NCI-H146 treated with DMSO at 0.1 percent for 48 hours (cell line): ENCODE measurements around the gene RBM20.

Experiments used
- DNase-seq: peaks from one replicate; lab custom pipeline; 2025; ENCODE audit not compliant: unreplicated experiment; lab: John Stamatoyannopoulos, UW

Gene RBM20

DNA sequence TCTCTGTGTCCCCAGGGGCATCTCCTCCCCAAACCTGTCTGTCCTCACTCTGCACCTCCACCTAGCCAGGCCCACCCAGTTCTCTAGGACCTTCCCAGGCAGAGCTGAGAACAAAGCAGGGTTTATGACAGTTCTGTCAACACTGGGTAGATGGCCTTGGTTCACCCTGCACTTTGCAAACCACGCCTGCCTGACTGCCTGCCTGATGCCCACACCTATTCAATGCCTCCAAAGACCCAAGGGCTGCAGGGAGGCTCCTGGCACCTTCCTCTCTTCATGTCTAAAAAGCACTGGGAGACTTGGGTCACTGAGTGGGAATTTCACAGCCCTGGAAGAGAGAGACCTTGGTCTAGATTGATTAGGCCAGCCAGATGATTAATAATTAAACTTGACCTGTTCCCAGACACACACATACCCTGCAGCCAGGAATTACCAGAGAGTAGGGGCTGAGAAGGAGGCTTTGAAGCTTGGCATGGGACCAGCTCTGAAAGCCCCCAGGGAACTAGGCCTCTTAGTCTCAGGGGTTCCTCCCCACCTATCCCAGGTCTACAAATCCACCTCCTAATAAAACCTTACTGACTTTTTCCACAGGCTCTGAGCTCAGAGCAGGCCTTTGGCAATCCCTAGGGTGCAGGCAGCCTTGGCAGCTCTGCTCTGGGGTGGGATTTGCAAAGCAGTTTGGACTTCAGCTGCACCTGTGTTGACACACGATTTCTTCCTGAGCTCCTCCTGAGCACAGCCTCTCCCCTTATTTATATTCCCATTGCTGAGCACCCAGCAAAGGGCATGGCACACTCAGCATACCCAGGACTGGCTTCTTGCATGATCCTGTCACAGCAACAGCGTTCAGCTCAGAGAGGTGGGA lies 201.9 kb downstream of the RBM20 start:
- DNase-seq: no peak

DNA sequence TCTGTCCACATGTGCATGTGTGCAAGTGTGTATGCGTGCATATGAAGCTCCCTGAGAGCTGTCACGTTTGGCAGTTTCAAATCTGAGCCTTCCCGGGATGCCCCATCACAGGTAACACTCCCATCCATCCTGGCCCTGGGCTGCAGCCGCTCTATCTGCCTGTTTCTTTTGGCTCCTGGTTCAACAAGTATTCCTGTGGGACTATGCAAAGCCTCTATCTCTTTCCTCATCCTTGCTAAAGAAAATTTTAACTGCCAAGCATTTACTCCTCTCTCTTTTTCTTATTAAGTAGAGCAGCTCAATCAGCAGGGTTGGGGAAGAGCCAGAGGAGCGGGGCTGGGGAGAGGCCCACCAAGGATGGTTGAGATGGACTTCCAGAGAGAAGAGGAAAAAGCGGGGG lies 203.2 kb downstream of the RBM20 start:
- DNase-seq: no peak

DNA sequence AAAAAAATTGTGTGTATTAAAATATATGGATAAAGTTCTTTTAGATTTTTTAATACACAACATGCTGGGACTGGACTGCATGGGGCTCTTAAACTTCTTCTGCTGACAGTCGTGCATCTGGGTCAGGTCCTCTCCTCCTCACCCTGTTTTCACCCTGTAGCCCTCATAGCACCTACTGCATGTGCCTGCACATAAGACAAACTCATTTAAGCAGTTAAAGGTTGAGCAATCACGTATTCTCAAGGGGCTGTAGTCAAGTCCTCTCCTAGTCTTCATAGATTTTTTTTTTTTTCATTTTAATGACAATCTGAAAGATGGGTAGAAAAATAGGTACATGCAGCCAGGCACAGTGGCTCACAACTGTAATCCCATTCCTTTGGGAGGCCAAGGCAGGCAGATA lies 204.0 kb downstream of the RBM20 start:
- DNase-seq: no peak

DNA sequence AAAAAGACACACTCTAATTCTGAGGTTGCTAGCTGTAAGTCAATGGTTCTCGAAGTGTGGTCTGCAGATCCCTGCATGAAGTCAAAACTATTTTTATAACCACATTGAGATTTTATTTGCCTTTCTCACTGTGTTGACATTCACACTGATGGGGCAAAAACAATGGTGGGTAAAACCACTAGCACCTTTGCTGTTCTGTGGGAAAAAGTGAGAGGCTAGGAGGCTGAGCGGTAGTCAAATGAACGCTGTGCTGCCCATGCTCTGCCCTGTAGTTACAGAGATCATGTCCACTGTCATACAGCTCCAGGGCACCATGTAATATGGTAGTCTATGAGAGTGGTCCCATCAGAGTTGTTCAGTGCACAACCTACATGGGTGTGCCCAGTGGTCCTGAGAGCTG lies 206.0 kb downstream of the RBM20 start:
- DNase-seq: no peak

DNA sequence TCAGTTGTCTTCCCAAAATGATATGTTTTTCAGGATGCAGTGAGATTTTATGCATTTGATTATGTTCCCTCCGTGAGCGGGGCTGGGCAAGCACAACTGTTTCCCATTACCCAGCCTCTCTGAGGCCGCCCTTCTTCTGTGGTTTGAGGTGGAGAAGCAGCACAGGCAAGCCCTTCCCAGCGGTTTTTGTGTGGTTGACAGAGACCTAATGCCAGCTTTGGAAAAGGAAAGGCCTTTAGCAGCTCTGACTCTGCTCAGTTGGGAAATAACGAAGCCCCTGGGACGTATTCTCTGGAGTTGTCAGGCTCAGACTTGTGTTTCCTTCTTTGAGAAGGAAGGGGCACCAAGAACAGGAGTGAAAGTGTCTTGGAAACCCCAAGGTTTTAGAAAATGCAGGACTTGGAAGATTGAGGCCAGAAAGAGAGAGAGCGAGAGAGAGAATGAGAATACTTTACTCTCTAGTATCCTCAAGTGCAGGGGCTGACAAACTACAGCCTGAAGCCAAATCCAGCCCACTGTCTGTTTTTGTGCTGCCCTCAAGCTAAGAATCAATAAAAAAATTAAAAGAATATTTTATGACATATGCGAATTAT lies 207.0 kb downstream of the RBM20 start:
- DNase-seq: no peak

DNA sequence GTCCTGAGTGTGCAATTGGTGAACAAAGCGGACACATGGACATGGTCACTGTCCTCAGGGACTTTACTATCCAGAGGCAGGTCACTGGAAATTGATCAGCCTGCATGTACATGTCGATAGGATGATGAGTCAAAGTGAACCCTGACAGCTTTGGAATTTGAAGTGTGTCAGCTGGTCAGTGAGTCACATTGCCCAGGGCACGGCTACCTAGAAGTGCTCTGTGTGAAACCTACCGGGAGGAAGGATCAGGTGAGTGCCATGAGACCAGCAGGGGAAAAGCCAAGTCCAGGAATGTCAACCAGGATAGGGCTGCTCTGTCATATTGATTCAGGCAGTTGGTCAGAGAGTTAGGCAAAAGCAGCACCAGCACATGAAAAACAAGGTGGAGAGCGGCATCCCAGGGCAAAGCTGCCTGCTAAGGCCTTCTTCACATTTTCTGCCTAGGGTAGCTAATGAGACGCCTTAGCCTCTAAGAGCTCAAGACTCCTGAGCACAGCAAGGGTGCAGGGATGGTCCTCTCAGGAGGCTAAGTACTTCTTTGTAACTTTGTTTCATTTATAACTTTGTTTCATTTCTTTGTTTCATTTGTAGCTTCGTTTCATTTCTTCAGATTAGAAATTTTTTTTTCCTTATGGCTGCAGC lies 208.2 kb downstream of the RBM20 start:
- no peak for DNase-seq

DNA sequence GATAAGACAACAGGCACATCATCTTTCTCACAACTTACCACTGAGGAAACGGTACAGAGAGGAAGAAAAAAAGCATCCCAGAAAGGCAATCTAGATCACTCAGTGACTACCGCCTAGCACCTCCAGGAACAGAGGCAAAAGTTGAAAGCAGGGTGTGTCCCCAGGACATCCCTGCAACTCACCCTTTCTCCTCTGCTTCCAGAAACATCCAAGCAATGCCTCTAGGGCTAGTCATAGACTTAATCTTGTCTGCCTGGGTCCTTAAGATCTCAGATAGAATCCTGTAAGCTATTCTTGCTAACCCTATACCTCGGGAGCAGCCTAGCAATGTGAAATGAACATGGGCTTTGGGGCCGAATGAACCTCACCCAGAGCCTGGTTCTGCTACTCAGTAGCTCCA lies 208.8 kb downstream of the RBM20 start:
- DNase-seq: no peak

DNA sequence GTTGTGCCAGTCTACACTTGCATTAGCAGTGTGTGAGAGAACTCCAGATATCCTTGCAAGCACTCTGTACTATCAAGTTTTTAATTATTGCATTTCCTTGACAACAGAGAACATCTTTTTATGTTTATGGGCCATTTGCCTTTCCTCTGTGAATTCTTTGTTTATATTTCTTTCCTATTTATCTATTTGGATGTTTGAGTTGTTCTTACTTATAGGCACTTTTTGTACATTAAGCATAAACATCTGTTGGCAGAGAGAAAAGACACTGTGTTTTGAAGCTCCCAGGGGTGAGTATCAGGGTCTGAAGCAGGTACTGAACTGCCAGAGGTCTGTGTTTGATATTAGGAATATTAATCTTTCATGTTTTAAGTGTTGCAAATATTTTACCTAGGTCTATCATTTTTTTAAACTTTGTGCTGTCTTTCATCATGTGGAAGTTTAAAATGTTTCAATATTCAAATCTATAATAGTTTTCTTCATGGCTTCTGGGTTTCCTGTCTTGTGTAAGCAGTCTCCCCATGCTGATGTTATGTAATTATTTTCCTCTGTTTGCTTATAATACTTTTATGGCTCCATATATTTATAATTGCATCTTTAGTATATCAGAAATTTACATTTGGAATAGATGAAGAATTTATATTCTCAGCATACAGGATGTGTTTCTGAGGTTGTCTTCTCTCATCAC lies 209.9 kb downstream of the RBM20 start:
- DNase-seq: no peak

DNA sequence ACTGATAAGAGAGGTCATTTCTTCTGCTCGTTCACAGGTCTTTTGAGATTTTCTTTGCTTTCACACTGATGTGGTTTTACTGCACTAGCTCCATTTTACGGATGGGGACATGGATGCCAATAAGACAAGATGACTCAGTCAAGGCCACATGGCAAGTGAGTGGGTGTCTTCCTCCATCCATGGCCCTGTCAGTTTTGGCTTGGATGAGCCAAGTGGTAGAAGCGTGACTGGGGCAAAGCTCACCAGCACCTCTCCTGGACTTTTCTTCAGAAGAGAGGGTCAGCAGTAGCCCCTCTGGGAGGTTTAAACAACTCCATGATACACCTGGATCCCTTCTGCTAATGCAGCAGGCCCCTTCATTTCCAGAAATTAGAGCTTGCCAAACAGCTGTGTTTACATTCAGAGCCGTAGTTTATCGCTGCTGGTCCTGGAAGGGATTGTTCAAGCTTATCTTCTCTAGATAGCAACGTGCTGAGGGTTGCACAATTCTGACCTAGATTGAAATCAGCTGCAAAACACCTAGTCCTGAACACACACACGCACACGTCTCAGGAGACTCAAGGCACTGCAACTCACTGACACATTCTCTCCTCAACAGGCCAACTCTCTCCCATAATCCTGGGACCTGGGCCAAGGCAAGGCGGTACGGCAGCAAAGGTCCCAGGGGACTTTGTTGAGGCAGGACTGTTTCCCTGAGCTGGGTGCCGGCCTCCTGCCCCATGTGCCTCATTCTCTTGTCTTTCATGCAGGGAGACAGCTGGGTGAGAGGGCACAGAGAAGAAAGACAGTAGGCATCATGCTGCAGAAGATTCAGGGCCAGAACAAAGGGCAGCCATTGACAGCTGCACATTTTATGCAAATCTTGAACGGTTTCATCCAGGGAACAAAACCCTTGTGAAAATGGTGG lies 213.4 kb downstream of the RBM20 start:
- peak; percentile 82 for DNase-seq

DNA sequence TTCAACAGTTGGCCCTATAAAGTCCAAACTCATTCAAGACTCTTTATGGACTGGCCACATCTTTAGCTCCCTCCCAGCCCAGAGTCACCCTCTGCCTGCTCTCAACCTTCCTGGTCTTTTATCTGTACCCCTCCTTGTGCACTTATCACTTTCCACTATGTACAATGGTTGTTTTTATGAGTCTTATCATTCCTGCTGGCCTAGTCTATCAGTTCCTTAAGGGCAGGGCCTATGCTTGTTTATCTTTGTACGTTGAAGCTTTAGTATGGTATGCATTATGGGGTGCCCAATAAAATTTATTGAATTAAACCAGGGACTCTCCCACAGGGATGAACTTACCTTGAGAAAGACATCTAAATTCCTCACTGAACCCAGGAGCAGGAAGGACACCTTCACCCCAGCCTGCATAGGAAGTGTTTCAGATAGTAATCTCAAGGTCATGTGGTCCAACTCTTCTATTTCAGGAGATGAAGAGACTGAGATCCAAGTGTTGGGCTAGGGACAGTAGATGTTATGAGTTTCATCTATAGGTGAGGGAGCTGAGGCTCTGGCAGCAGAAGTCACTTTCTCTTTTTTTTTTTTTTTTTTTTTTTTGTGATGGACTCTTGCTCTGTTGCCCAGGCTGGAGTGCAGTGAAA lies 214.3 kb downstream of the RBM20 start:
- DNase-seq: no peak

DNA sequence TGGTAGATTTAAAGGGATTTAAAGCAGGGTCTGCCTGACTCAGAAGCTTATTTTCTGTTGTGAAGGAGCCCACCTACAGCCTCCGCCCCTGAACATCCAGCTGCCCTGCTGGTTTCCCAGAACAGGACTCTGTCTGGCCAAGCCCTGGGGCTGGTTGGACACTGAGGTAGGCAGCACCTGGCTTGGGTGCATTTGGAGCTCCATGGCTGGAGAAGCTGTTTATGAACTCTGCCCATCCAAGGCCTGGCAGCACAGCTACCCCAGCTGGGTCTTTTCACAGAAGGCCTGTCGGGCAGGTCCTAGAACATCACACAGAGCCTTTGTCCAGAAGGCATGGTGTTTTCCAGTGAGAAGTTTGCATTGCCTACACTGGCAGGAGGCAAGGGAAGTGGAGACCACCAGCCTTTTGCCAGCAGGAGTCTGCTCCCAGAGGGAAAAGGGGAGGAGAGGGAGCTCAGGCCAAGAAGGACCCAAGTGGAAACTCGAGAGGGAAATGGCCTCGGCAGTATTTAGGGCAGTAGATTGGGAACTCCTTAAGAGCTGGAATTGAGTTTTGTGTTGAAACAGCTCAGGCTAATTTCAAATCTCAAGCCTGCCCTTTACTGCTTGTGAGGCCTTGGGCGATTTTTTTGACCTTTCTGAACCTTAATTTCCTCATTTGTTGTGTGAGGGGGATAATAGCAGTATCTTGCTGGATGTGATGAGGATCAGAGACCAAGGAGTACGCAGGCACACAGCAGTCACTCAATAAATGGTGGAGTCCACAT lies 215.3 kb downstream of the RBM20 start:
- DNase-seq: no peak

DNA sequence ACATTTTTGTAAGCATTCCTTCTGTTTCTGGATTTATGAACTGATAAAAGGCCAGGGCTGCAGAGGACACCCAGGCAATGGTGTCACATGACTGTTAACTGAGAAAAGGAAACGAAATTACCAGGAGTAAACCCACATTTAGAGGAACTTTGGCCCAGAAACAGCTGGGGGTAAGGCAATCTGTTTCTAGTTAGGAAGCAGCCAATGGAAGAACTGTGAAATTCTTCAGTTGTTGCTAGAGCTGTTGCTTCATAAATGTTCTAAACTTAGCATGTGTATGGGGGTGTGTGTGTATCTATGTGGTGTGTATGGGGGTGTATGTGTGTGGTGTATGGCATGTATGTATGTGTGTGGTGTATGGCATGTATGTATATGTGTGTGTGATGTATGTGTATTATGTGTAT lies 215.8 kb downstream of the RBM20 start:
- DNase-seq: no peak

DNA sequence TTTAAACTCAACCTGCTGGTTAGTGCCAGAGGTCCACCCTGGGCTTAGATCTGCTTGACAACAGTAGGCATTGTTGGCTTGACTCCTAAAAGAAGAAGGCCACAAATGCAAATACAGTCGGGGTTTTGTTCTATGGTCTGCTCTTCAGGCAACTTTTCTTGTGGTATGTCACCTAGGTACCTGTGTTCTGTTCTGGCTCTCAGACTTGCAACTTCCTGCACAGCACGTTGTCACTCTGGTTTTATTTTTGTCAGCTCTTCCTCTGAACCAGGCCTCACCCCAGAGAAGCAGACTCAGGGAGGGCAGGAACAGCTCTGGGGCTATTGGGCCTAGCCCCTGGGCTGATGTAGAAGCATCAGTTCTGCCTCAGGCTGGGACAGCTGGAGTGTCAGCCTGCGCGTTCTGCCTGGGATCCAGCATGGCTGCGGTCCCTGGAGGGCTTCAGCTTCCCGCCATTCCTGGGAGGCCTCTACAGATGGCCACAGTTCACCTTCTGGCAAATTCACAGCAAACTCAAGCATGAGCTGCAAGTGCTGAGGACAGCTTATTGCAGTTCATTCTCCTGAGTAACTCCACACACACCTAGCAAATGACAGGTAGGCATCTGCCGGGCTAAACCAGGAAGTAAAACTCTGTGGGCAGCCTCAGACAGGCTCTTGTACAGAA lies 216.6 kb downstream of the RBM20 start:
- DNase-seq: no peak

DNA sequence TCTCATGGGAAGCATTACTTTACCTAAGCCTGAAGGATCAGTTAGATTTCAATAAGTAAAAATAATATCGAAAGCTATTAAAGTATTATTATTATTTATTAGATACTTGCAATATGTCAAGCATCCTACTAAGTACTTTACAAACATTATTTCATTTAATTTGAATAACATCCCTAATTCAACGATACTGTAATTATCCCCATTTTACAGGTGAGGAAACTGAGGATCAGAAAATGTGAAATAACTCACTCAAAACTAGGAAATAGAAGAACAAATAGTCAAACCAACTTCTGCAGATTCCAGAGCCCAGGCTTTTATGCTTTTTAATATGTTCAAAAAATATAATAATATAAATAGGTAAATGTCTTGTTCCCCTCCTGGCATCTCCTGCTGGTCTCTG lies 217.3 kb downstream of the RBM20 start:
- DNase-seq: no peak

DNA sequence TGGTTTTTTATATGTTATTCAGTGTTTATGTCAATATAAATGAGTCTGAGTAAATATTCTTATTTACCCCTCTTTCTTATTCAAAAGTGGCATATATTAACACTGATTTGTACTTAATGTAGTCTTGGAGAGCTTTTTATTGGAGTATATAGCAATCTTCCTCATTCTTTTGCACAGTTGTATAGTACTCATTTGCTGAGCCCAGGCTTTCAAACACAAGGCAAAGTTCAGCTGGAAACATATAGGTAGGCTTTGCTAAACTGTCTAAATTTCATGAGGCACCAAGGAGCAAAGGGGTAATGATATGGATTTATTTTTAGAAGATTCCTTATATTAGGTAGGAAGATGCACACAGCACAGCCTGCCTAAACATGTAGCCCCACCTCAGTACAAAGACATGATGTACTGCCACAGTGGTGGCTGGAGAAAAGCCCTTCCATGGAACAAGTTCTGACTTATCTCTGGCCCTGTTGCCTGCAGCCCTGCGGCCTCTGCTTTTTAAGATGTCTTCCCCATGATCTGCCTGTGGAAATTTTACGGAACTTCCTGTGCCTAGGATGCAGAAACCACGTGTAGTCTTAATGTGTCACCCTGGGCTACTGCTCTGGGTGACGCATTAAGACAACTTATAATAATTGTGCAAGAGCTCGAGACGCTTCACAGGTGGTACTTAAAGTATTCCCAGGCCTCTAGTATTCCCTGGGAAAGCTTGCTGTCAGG lies 218.0 kb downstream of the RBM20 start:
- DNase-seq: no peak

DNA sequence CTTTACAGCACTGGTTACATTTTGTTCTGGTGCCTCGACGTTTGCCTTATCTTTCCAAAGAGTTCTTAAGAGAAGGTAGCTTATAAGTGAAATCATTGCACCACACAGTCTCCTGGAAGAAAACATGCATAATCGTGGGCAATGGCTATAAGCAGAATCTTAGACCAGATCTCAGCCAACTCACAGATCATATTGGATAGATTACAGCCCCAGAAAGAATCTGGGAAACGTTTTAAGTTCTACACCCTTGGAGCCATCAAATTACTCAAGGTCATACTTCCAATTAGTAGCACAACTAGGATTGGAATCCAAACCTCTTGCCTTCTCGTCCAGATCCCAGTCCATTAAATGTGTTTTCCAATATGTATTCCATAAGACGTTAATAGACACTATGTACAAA lies 218.8 kb downstream of the RBM20 start:
- no peak for DNase-seq

DNA sequence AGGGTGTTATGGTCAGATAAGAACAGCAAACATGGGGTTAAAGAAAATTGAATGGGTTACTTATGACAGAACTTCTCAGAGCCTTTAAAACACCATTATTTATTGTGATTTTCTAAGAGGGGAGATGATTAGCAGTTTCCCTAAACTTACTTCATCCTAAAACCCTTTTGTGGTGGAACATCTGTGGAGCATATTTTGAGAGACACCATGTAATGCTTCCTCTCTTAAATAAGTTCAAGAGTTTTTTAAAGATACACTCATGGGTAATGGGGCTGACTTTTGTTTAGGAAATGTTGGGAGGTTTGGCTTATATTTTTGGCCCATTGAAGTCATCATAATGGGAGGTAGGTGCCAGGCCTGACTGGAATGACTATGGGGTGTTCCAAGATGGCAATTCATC lies 219.2 kb downstream of the RBM20 start:
- no peak for DNase-seq

DNA sequence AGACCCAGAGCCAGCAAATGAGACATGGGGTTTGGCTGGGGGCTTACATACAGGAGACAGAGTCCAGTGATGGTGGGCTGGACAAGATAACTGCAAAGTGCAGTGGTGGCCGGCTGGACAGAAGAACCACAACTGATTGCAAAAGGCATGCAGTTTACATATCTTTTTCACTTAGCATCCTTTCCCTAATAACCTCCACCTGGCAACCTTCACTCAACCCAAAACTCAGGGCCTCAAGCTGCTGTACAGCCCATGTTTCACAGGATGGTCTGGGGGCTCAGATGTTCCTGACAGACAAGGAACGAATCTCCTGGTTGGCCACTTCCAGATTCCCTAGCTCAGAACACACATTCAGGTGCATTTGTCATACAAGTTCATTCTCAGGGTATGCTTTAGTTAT lies 219.8 kb downstream of the RBM20 start:
- DNase-seq: no peak
